ENCODE data around the gene DES.
"Not testable (repeated sequence)": the region's sequence is repeated elsewhere in the genome, so short reads cannot be mapped to it uniquely, and the experiment has no call there.

Gene DES

GRCh38 chr2:219418155-219419011 lies at the start of gene DES:
Gene DES, plus strand, starts transcription at chr2:219418377. Its CDS starts 86 bp downstream, at chr2:219418463.
- no peak for DNase-seq (ENCODE audit: low read depth, low spot score)

- no peak for DNase-seq (ENCODE audit: low read depth, low spot score)
Measured at GRCh38 chr2:219368690-219369191, 49.4 kb upstream of the DES start.

- DNase-seq (ENCODE audit: low read depth, low spot score), result no peak
Measured at GRCh38 chr2:219369447-219369861, 48.7 kb upstream of the DES start.

GRCh38 chr2:219378163-219378851 lies 39.9 kb upstream of the DES start:
- DNase-seq (ENCODE audit: low read depth, low spot score), result no peak

GRCh38 chr2:219380926-219381325 lies 37.3 kb upstream of the DES start:
- DNase-seq (ENCODE audit: low read depth, low spot score), result no peak

- no peak for DNase-seq (ENCODE audit: low read depth, low spot score)
Measured at GRCh38 chr2:219381448-219381847, 36.7 kb upstream of the DES start.

GRCh38 chr2:219384083-219384713 lies 34.0 kb upstream of the DES start:
- DNase-seq (ENCODE audit: low read depth, low spot score), result no peak

- no peak for DNase-seq (ENCODE audit: low read depth, low spot score)
Measured at GRCh38 chr2:219384859-219385258, 33.3 kb upstream of the DES start.

- no peak for DNase-seq (ENCODE audit: low read depth, low spot score)
Measured at GRCh38 chr2:219385958-219386520, 32.1 kb upstream of the DES start.

GRCh38 chr2:219386532-219387280 lies 31.5 kb upstream of the DES start:
- DNase-seq (ENCODE audit: low read depth, low spot score), result no peak

- DNase-seq (ENCODE audit: low read depth, low spot score), result no peak
Measured at GRCh38 chr2:219387306-219388120, 30.7 kb upstream of the DES start, which contains the start of gene DNPEP. Gene DNPEP, minus strand, starts transcription at chr2:219387912. Its CDS starts 118 bp downstream, at chr2:219387794.

GRCh38 chr2:219388121-219388906 lies 29.9 kb upstream of the DES start:
- no peak for DNase-seq (ENCODE audit: low read depth, low spot score)

- DNase-seq (ENCODE audit: low read depth, low spot score), result no peak
Measured at GRCh38 chr2:219388907-219389156, 29.3 kb upstream of the DES start.

- no peak for DNase-seq (ENCODE audit: low read depth, low spot score)
Measured at GRCh38 chr2:219392754-219393153, 25.4 kb upstream of the DES start.

GRCh38 chr2:219395056-219395455 lies 23.1 kb upstream of the DES start:
- DNase-seq (ENCODE audit: low read depth, low spot score), result not testable (repeated sequence)

GRCh38 chr2:219395609-219396008 lies 22.6 kb upstream of the DES start:
- DNase-seq (ENCODE audit: low read depth, low spot score), result no peak

GRCh38 chr2:219396863-219397457 lies 21.2 kb upstream of the DES start:
- DNase-seq (ENCODE audit: low read depth, low spot score), result no peak

GRCh38 chr2:219398721-219399363 lies 19.3 kb upstream of the DES start:
- DNase-seq (ENCODE audit: low read depth, low spot score), result no peak
